GM12891 (cell line): ENCODE results near the gene STXBP3.

Source experiments
- POLR2A ChIP-seq: IDR thresholded peaks from 2 replicates; pipeline ENCODE4 v1.6.1; 2011; ENCODE audit warnings: low read depth, low read length, control low read depth
- TAF1 ChIP-seq: IDR thresholded peaks from 2 replicates; pipeline ENCODE4 v1.6.1; 2011; ENCODE audit warnings: low read depth, low read length, control low read depth

- no peak for TF ChIP-seq POLR2A
- TF ChIP-seq TAF1 = no peak
Measured at GRCh38 chr1:108717774-108718316, 28.6 kb upstream of the STXBP3 start.
